ENCODE results near the gene IL1RAPL2.

IL1RAPL2 gene

DNA sequence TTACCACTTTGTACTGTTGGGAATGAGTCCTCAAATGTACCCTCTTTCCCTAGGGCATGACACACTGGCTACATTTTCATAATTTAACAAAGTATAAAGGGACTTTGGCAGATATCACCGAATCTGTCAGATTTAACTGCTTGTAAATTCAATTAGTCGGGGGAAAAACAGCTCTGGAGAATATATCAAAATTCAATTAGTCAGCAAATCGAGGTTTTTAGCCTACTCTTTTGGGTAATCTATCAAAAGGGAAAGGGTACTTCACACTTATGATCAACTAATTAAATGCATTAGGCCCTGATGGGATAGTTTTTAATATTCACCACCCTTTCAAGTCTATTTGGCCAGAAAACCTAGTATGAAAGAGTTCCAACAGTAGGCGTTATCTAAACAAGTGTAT, 141.0 kb downstream of the IL1RAPL2 start:
- no peak overlapping the region for H3K4me3 Mint-ChIP-seq
- no peak for DNase-seq
- no peaks in the 10 kb centered on the region for H3K9me3 Mint-ChIP-seq
- H3K4me1 Mint-ChIP-seq = no peaks in the 10 kb centered on the region
- no peak overlapping the region for H3K27ac Mint-ChIP-seq
- no peak for ATAC-seq (replicated peaks)
- H3K27me3 Mint-ChIP-seq = peaks cover 5 to 6% of the 10 kb centered on the region in 2 donors
- H3K36me3 Mint-ChIP-seq = no peaks in the 10 kb centered on the region

DNA sequence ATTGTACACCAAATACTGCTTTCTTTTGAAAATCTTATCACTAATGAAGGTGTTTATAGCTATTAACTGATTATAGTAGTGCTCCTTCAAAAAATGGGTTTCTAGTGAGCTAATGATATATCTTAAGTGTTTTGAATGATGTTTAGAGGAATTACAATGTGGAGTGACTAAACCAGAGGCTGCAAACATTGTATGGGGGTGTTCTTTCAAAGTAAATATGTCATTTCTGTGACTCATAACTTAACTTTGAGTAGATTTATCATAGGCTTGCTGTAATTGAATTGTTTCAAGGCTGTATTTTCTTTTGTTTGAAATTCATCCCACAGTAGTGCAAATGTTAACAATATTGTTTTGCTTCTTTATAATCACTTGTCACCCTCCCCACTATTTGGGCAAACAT, 141.6 kb downstream of the IL1RAPL2 start:
- Mint-ChIP-seq H3K27me3 (peaks cover 5% of the 10 kb centered on the region in 2 donors), H3K27ac (no peak overlapping the region)
- ATAC-seq (replicated peaks) = no peak

DNA sequence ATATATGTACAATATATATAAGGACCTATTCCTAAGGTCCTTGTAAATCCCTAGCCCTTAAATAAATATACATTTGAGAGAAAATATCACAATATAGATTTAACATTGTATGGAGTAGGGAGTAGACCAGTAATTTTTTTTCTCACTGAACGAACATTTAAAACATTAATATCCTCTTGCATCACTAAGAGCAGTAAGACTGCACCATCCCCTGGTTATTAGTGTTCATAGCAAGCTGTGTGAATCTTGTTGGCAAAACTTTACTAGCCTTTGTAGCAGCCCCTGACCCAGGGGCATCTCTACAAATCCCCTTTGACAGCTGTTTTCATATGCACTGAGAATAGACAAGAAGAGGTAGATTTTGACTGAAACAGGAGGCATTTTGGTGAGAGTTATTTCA, 146.5 kb downstream of the IL1RAPL2 start:
- no peak for ATAC-seq (replicated peaks)
- Mint-ChIP-seq H3K4me3 (no peak overlapping the region), H3K27ac (no peak overlapping the region), H3K9me3 (peaks cover 2 to 3% of the 10 kb centered on the region in 2 donors), H3K36me3 (no peaks in the 10 kb centered on the region), H3K4me1 (no peaks in the 10 kb centered on the region), H3K27me3 (peaks cover 5 to 7% of the 10 kb centered on the region in 2 donors)
- DNase-seq = no peak

More for the DNA sequence above, 141.6 kb downstream of the IL1RAPL2 start:
- H3K9me3 Mint-ChIP-seq = no peaks in the 10 kb centered on the region
- DNase-seq = no peak
- no peak overlapping the region for H3K4me3 Mint-ChIP-seq
- no peaks in the 10 kb centered on the region for H3K36me3 Mint-ChIP-seq
- no peaks in the 10 kb centered on the region for H3K4me1 Mint-ChIP-seq

DNA sequence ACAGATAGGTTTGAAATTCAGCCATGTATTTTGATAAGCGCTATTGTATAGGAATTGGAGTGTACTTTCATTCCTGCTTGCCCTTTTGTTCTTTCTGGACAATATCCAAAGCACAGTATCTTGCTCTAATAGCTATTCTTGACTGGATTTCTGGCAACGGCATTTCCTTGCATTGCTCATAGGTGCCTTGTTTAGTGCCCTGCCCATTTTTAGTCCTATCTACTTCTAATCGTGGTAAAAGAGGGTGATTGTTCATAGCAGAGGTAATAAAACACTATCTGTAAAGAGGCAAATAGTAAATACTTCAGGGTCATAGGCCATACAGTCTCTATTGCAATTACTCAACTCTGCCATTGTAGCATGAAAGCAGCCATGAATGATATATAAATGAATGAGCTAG, 155.9 kb downstream of the IL1RAPL2 start:
- ATAC-seq (replicated peaks) (no peak), DNase-seq (no peak)
- no peaks in the 10 kb centered on the region for H3K27me3 Mint-ChIP-seq
- H3K9me3 Mint-ChIP-seq = peaks cover 2% of the 10 kb centered on the region in 2 donors
- H3K4me1 Mint-ChIP-seq = no peaks in the 10 kb centered on the region
- no peak overlapping the region for H3K4me3 Mint-ChIP-seq
- no peak overlapping the region for H3K27ac Mint-ChIP-seq
- no peaks in the 10 kb centered on the region for H3K36me3 Mint-ChIP-seq

DNA sequence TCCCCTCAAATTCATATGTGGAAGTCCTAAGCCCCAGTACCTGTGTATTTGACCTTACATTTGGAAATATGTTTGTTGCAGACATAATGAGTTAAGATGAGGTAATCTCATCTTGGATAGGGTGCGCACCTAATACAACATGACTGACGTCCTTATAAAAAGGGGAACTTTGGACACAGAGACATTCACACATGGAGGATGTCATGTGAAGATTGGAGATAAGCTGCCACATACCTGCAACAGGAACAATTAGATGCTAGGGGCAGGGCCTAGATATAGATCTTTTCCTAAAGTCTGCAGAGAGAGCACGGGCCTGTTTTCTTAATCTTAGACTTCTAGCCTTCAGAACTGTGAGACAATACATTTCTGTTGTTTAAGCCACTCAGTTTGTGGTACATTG, 162.5 kb downstream of the IL1RAPL2 start:
- DNase-seq (no peak), ATAC-seq (replicated peaks) (no peak)
- Mint-ChIP-seq H3K36me3 (no peaks in the 10 kb centered on the region), H3K9me3 (no peaks in the 10 kb centered on the region), H3K27ac (no peak overlapping the region), H3K4me1 (no peaks in the 10 kb centered on the region), H3K4me3 (no peak overlapping the region), H3K27me3 (no peaks in the 10 kb centered on the region)

DNA sequence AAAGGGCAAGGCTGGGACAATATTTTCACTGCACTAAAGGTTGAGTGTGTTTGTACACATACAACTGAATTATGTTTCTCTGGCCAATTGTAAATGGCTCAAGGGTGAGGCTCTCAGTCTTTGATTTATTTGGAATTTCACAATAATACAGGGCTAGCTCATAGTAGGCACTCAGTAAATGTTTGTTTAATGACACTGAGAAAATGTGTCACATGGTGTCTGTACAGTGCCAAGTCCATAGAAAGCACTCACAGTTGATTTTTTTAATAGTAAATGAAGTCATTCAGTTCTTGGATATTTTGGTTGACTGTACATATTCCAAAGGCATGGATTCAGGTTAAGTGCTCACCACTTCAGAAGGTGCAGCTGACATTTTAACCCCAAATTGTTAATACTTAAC, 176.4 kb downstream of the IL1RAPL2 start:
- ATAC-seq (replicated peaks) (no peak), DNase-seq (no peak)
- Mint-ChIP-seq H3K4me1 (no peaks in the 10 kb centered on the region), H3K9me3 (no peaks in the 10 kb centered on the region), H3K27me3 (peaks cover 0 to 6% of the 10 kb centered on the region in 2 donors), H3K27ac (no peak overlapping the region), H3K36me3 (no peaks in the 10 kb centered on the region), H3K4me3 (no peak overlapping the region)

DNA sequence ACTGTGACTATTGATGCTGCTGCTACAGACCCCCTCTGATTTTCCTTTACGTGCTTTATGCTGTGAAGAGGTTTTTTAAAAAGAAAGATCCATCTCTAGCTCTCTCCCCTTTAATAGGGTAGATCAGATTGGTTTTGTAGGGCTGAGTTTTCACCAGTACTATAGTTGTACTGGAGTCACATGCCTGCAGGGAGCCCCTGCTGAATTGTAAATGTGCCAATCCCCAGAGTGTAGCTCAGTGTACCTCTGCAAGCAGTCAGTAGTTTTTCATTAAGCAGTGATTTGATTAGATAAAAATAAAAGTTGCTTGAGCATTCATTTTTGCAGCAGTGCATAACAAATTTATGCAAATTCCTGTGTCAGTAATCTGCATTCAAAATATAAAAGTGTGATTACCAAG, 179.2 kb downstream of the IL1RAPL2 start:
- H3K9me3 Mint-ChIP-seq = no peaks in the 10 kb centered on the region
- DNase-seq (no peak), ATAC-seq (replicated peaks) (no peak)
- no peak overlapping the region for H3K4me3 Mint-ChIP-seq
- H3K27ac Mint-ChIP-seq = no peak overlapping the region
- no peaks in the 10 kb centered on the region for H3K4me1 Mint-ChIP-seq
- H3K27me3 Mint-ChIP-seq = peaks cover 0 to 6% of the 10 kb centered on the region in 2 donors
- H3K36me3 Mint-ChIP-seq = no peaks in the 10 kb centered on the region

DNA sequence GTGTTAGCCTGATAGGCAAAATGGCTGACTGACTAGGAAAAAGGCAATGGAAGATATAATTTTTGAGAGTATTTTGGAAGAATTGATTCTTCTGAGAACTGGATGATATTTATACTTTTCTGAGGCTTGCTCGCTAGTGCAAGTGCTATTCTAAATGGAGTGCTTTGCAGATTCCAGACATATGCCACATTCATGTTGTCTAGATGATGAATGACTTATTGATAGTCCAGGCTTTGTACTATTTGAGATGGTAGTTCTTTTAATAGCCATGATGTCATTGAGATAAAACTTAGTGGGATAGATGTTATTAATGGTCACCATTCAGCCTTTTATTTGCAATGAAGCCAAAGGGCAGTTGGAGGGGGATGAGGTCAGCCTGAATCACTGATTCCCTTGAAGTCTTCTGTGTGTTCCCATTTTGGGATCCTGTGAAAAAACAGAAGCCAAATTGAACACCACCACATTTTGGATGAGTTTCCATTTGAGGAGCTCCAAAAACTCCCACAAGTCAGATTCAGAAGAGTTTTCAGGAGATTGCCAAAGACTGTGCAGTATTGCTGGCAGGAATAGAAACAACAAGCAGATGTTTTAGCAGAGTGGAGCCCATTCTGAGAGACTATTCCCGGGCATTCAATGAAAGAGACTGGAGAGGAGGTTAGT, 184.1 kb downstream of the IL1RAPL2 start:
- DNase-seq (no peak), ATAC-seq (replicated peaks) (no peak)
- no peaks in the 10 kb centered on the region for H3K4me1 Mint-ChIP-seq
- no peaks in the 10 kb centered on the region for H3K36me3 Mint-ChIP-seq
- H3K27ac Mint-ChIP-seq = no peak overlapping the region
- H3K4me3 Mint-ChIP-seq = no peak overlapping the region
- H3K9me3 Mint-ChIP-seq = no peaks in the 10 kb centered on the region
- no peaks in the 10 kb centered on the region for H3K27me3 Mint-ChIP-seq

DNA sequence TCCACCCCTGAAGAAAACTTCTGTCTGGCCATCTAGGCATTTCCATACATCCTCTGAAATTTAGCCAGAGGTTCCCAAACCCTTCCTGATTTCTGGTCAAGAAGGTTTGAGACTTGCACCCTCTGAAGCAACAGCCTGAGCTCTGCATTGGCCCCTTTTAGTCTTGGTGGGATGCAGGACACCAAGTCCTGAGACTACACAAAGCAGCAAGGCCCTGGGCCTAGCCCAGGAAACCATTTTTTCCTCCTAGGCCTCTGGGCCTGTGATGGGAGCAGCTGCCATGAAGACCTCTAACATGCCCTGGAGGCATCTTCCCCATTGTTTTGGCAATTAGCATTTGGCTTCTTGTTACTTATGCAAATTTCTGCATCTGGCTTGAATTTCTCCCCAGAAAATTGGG, 196.6 kb downstream of the IL1RAPL2 start:
- no peak for DNase-seq
- no peak for ATAC-seq (replicated peaks)
- no peak overlapping the region for H3K27ac Mint-ChIP-seq
- H3K9me3 Mint-ChIP-seq = peaks cover 7 to 12% of the 10 kb centered on the region in 2 donors
- H3K36me3 Mint-ChIP-seq = peaks cover 0 to 3% of the 10 kb centered on the region in 2 donors
- H3K27me3 Mint-ChIP-seq = no peaks in the 10 kb centered on the region
- H3K4me1 Mint-ChIP-seq = no peaks in the 10 kb centered on the region
- H3K4me3 Mint-ChIP-seq = no peak overlapping the region

DNA sequence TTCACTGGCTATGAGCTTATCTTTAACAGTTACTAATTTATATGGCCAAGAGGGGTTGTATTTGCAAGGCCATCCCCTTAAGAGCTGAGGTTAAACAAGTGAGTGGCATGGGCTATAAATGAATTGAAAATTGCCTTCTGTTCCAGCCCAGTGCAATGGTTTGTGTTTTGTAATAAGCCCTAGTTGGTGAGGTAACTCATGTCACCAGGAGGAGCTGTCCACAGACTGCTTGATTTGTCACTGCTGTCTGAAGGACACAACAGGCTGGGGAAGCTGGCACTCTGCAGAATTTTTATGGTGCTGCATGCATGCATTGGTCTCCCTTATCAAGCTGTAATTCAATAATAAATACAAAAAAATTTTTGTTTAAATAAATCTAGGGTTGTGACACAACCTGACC, 223.8 kb downstream of the IL1RAPL2 start:
- H3K27ac Mint-ChIP-seq = no peak overlapping the region
- ATAC-seq (replicated peaks) (no peak), DNase-seq (no peak)
- no peak overlapping the region for H3K4me3 Mint-ChIP-seq
- no peaks in the 10 kb centered on the region for H3K4me1 Mint-ChIP-seq
- H3K9me3 Mint-ChIP-seq = peaks cover 0 to 3% of the 10 kb centered on the region in 2 donors
- H3K36me3 Mint-ChIP-seq = no peaks in the 10 kb centered on the region
- peaks cover 0 to 3% of the 10 kb centered on the region in 2 donors for H3K27me3 Mint-ChIP-seq

DNA sequence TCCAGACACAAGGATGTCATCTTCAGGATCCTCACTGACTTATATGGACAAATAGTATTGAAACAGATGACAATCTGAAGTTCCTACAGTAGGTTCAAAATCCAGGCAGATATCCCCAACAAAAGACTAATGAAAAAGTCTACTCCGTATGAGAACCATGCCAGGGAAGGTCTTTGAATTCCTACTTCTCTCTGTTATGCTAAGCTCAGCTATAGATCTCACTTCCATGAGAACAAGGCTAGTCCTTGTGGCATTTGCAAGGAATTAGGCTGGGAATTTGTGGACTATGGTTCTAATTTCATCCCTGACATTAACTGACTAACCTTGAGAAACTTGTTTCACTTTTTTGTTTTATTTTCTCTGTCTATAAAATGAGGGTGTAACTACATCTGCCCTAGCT, 229.8 kb downstream of the IL1RAPL2 start:
- ATAC-seq (replicated peaks) = no peak
- no peak overlapping the region for H3K4me3 Mint-ChIP-seq
- H3K27ac Mint-ChIP-seq = no peak overlapping the region
- H3K9me3 Mint-ChIP-seq = no peaks in the 10 kb centered on the region
- no peaks in the 10 kb centered on the region for H3K36me3 Mint-ChIP-seq
- H3K27me3 Mint-ChIP-seq = no peaks in the 10 kb centered on the region
- no peak for DNase-seq
- H3K4me1 Mint-ChIP-seq = no peaks in the 10 kb centered on the region

DNA sequence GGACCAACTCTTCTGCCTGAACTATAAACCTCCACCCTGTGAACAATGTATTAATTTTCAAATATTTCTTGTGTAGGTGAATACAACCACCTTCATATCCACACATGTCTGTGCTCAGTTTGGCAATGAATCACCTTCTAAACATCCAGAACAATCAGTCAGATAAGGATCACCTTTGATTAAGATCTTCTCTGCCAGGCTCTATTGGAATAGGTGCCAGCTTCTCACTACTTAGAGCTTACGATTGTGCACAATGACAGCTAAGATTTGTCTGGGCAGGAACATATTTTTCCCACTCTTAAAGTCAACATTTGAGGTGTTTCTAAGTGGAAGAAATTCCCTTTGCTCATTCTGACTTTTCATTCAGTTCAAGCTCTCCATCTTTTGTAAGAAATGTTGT, 237.2 kb downstream of the IL1RAPL2 start:
- DNase-seq (no peak), ATAC-seq (replicated peaks) (no peak)
- Mint-ChIP-seq H3K36me3 (no peaks in the 10 kb centered on the region), H3K27me3 (no peaks in the 10 kb centered on the region), H3K9me3 (peaks cover 0 to under 1% of the 10 kb centered on the region in 2 donors), H3K4me3 (no peak overlapping the region), H3K4me1 (no peaks in the 10 kb centered on the region), H3K27ac (no peak overlapping the region)

DNA sequence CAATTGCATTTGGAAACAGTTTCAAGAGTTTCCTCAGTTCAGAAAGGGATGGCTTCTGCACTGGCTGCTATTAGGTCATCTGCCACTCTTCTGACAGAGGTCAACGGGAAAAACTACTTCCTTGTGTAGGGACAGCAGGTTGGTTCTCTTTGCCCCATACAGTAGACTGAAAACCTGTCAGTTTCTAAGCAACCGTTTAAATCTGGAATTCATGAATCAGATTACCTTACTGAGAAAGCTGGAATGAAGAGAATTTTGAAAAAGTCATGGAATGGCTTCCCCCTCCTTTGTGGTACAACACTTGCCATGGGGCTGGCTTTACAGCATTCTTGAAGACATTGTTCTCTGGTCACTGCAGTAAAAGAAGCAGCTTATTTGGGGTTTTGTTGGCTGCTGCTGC, 240.3 kb downstream of the IL1RAPL2 start:
- Mint-ChIP-seq H3K27me3 (no peaks in the 10 kb centered on the region), H3K27ac (no peak overlapping the region), H3K36me3 (no peaks in the 10 kb centered on the region), H3K4me1 (no peaks in the 10 kb centered on the region), H3K9me3 (peaks cover 0 to 5% of the 10 kb centered on the region in 2 donors), H3K4me3 (no peak overlapping the region)
- DNase-seq (no peak), ATAC-seq (replicated peaks) (no peak)

DNA sequence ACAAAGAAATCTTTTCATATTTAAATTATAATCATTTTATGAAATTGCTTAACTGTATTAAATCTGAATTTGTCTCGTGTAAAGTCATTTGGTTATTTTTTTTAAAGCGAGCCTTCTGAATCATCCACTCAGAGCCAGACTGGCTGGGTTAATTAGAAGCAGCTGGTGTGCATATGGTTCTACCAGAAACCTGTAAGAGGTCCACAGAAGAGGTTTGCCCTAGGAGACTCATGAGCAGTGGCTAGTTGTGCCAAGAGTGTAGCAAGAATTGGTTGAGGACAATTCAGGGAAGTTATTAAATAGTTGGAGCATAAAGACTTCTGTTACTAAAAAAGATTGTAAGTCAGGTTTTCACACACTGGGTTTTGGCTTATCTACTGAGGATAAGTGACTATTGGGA, 267.4 kb downstream of the IL1RAPL2 start:
- Mint-ChIP-seq H3K27me3 (no peaks in the 10 kb centered on the region), H3K36me3 (no peaks in the 10 kb centered on the region), H3K4me1 (no peaks in the 10 kb centered on the region), H3K4me3 (no peak overlapping the region), H3K9me3 (no peaks in the 10 kb centered on the region), H3K27ac (no peak overlapping the region)
- DNase-seq = no peak
- ATAC-seq (replicated peaks) = no peak

DNA sequence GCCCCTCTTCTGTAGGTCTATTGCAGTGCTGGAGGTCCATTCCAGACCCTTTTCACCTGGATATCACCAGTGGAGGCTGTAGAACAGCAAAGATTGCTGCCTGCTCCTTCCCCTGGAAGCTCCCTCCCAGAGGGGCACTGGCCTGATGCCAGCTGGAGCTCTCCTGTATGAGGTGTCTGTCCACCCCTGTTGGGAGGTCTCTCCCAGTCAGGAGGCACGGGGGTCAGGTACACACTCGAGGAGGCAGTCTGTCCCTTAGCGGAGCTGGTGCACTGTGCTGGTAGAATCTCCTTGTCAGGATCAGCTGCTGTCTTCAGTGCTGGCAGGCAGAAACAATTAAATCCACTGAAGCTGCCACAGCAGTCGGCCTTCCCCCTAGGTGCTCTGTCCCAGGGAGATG, 276.6 kb downstream of the IL1RAPL2 start:
- DNase-seq (no peak), ATAC-seq (replicated peaks) (no peak)
- Mint-ChIP-seq H3K4me1 (no peaks in the 10 kb centered on the region), H3K36me3 (no peaks in the 10 kb centered on the region), H3K27ac (no peak overlapping the region), H3K4me3 (no peak overlapping the region), H3K27me3 (peaks cover 0 to 5% of the 10 kb centered on the region in 2 donors), H3K9me3 (peaks cover 6 to 11% of the 10 kb centered on the region in 2 donors)

DNA sequence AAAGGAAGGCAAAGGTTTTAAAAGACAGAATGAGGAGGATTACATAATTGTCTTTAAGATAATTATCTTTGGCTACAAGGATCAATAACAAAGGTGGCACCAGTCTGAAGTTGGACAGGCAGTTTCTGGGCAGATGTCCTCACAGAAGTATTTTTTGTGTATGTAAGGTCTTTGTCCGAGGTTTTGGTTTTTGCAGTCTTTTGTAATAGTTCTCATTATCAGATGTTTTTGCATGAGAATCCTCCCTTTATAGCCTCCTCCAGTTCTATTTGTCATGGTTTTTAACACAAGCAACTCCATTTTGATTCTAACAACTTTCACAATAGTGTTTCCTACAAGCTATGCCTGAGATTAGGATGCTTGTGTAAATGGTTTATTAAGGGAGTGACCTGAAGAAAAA, 286.2 kb downstream of the IL1RAPL2 start:
- no peak for DNase-seq
- H3K27me3 Mint-ChIP-seq = no peaks in the 10 kb centered on the region
- H3K27ac Mint-ChIP-seq = no peak overlapping the region
- no peak for ATAC-seq (replicated peaks)
- H3K4me3 Mint-ChIP-seq = no peak overlapping the region
- no peaks in the 10 kb centered on the region for H3K4me1 Mint-ChIP-seq
- H3K36me3 Mint-ChIP-seq = no peaks in the 10 kb centered on the region
- peaks cover 0 to 5% of the 10 kb centered on the region in 2 donors for H3K9me3 Mint-ChIP-seq

All from stimulated activated naive B cell treated with anti-CD40 and anti-IgM and Interleukin-4, amounts not matched to agents 10 μg/mL and 1 μg/mL and 100 μg/mL, for 72 hours (primary cell).